Spleen (tissue), 11 donors: ENCODE measurements around the gene INS. TPM values are rescaled to one million over a fixed set of nuclear protein-coding genes. Genes with fewer than 3 reads are reported as not detected.

ENCODE experiments used
- DNase-seq: peaks from one replicate; pipeline ENCODE4 v3.0.0-alpha.2; 2020
- H3K27ac ChIP-seq, 8 donors: fragments of 200-600 bp; sonication (generic) in 7 of 8; 1 replicate in 4 of 8; 2 replicates in 4 of 8; pipeline versions ENCODE4 v1.5.0 to v1.8.0; 2016 to 2021; ENCODE audit warnings: inconsistent platforms in 4 of 8, mild to moderate bottlenecking in 4 of 8, moderate library complexity in 1 of 8
- H3K27me3 ChIP-seq, 7 donors: fragments of 200-600 bp; sonication (generic) in 6 of 7; replicated peaks in 1 of 7; 1 replicate in 4 of 7; 2 replicates in 3 of 7; pipeline versions ENCODE4 v1.5.0 to v1.8.0; 2016 to 2021; ENCODE audit warnings: inconsistent platforms in 3 of 7, mild to moderate bottlenecking in 1 of 7
- H3K36me3 ChIP-seq, 6 donors: fragments of 200-600 bp; sonication (generic) in 5 of 6; 1 replicate in 4 of 6; 2 replicates in 2 of 6; pipeline versions ENCODE4 v1.5.0 to v1.8.0; 2016 to 2021; ENCODE audit warnings: inconsistent platforms in 2 of 6
- H3K4me1 ChIP-seq, 6 donors: fragments of 200-600 bp; sonication (generic) in 5 of 6; 1 replicate in 3 of 6; 2 replicates in 3 of 6; pipeline versions ENCODE4 v1.5.0 to v1.8.0; 2016 to 2021; ENCODE audit warnings: inconsistent platforms in 3 of 6
- H3K4me3 ChIP-seq, 8 donors: fragments of 200-600 bp; sonication (generic) in 7 of 8; 1 replicate in 4 of 8; 2 replicates in 4 of 8; pipeline versions ENCODE4 v1.5.0 to v1.8.0; 2016 to 2021; ENCODE audit warnings: inconsistent platforms in 4 of 8, mild to moderate bottlenecking in 4 of 8, moderate library complexity in 2 of 8
- H3K9me3 ChIP-seq, 8 donors: fragments of 200-600 bp; sonication (generic) in 7 of 8; 1 replicate in 4 of 8; 2 replicates in 4 of 8; pipeline versions ENCODE4 v1.5.0 to v1.8.0; 2016 to 2021; ENCODE audit warnings: inconsistent platforms in 4 of 8
- POLR2A ChIP-seq, 3 donors: fragments of 450-650 bp; IDR thresholded peaks; one replicate each; pipeline ENCODE4 v1.5.1; 2017; ENCODE audit warnings: antibody characterized with exemption in 3 of 3, mild to moderate bottlenecking in 1 of 3
- POLR2AphosphoS5 ChIP-seq, 3 donors: sonication (generic); formaldehyde crosslinking; IDR thresholded peaks; one replicate each; pipeline ENCODE4 v1.5.1; 2017; ENCODE audit warnings: antibody characterized with exemption in 3 of 3
- WGBS, 5 donors: extraction: QIAGEN DNeasy Blood & Tissue Kit in 3 of 5; methylation state at CpG; one replicate each; pipeline versions ENCODE4 v1.1.5 to v1.1.7; 2013 to 2018; 5-methylcytosine and 5-hydroxymethylcytosine counted together
- intact Hi-C: fragments of 100-400 bp; cut with DNase I; formaldehyde crosslinking; loops from one replicate; pipeline ENCODE4 v1.15.0; 2023; ENCODE audit warnings: low total_unique reads
- polyA plus RNA-seq, 3 donors: library from polyadenylated mRNA; stranded (reverse); fragments of 200-250 nt; gene quantifications; one replicate each; pipeline ENCODE4 v1.2.1, GENCODE V29; 2013
- total RNA-seq, 7 donors: library from RNA; depleted of rRNA in 3 of 7; stranded (reverse); fragments of >200 nt in 3 of 7; fragmentation: NEBNext Ultra II Directional in 4 of 7; extraction: Animal tissue kit (Norgen Biotek cat#: 25700) in 4 of 7; gene quantifications; one replicate each; pipeline versions ENCODE4 v1.1.0 to v1.2.1, GENCODE V29; 2016 to 2021
- TF ChIP-seq, protein P1 (sequence below), 11 experiments: fragments of 200-600 bp in 7 of 11; fragments of 450-650 bp in 4 of 11; sonication (generic) in 4 of 11; IDR thresholded peaks in 8 of 11; conservative IDR thresholded peaks in 3 of 11; 1 replicate in 7 of 11; 2 replicates in 4 of 11; pipeline versions ENCODE4 v1.4.0 to v1.8.0; 2016 to 2021; ENCODE audit warnings: antibody characterized with exemption in 11 of 11, inconsistent platforms in 4 of 11, mild to moderate bottlenecking in 1 of 11
- donor health status: healthy with polysubstance abuse.
- donor health status: DM: no; HTN: no; CAD: no; lungs with moderate emphysema.
- donor health status: DM: no; HTN: no; CAD: no.
- donor health status: Bipolar disorder and iron deficiency.
- donor health status: healthy.
- donor health status: DM: no; HTN: no; CAD: no.
- donor health status: DM: yes; HTN: yes; CAD: no.

INS gene
- total and polyA plus RNA-seq, 10 donors = 1.3 to 2.4 (median 1.5) TPM; not detected in 5

DNA sequence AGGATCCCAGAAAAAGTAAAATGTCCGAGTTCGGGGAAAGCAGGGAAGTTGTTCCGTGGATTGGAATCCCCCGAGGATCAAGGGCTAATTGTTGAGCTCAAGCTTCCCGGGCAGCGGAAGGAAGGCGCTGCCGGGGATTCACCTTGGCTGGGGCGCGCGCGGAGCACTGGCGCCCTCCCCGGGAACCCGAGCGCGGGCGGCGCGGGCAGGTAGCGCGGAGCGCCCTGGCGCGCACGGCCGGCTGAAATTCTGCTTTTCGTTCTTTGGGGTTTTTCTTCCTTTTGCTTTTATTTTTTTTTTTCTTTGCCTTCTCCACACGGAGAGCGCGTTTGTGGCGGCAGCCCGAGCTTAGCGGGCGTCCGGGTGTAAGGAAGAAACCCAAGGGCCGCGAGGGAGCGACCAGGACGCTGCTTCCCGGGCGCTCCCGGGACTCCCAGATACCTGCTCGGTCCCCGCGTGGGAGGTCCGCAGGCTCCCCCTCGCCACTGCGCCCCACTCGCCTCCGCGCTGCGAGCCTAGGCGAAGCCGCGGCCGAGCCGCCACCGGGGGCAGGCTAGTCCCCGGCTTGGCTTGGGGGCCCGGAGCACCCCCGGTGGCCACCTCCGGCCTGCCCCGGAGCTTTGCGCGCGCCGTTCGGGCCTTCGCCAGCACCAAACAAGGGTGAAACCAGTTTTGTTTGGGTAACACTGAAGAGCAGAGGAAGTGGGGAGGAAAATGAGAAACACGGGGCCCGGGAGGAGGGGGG, 17.0 kb downstream of the INS start:
- TF ChIP-seq, protein P1, sequence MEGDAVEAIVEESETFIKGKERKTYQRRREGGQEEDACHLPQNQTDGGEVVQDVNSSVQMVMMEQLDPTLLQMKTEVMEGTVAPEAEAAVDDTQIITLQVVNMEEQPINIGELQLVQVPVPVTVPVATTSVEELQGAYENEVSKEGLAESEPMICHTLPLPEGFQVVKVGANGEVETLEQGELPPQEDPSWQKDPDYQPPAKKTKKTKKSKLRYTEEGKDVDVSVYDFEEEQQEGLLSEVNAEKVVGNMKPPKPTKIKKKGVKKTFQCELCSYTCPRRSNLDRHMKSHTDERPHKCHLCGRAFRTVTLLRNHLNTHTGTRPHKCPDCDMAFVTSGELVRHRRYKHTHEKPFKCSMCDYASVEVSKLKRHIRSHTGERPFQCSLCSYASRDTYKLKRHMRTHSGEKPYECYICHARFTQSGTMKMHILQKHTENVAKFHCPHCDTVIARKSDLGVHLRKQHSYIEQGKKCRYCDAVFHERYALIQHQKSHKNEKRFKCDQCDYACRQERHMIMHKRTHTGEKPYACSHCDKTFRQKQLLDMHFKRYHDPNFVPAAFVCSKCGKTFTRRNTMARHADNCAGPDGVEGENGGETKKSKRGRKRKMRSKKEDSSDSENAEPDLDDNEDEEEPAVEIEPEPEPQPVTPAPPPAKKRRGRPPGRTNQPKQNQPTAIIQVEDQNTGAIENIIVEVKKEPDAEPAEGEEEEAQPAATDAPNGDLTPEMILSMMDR (IDR thresholded peaks at IDR 0.05 in 8 of 11, conservative IDR thresholded peaks at IDR 0.05 in 3 of 11) = peak in 1 of 11 experiments; percentile 13
- TF ChIP-seq POLR2AphosphoS5 (IDR thresholded peaks at IDR 0.05) (no peak), POLR2A (IDR thresholded peaks at IDR 0.05) (no peak)
- WGBS, 5 donors = 2 to 8% (median 3%) methylated on average over 62 to 72 of the region's 72 CpGs
- intact Hi-C loops = no loop called here
- Histone ChIP-seq H3K27me3 (peaks cover 9 to 100% (median 95%) of the 10 kb centered on the region in 7 donors), H3K36me3 (no peaks in the 10 kb centered on the region), H3K4me3 (peak overlapping the region in 5 of 8 donors; percentile 2 to 53 (median 13)), H3K9me3 (no peaks in the 10 kb centered on the region), H3K4me1 (peaks cover 4 to 42% (median 30%) of the 10 kb centered on the region in 6 donors), H3K27ac (no peak overlapping the region)
- DNase-seq = no peak

DNA sequence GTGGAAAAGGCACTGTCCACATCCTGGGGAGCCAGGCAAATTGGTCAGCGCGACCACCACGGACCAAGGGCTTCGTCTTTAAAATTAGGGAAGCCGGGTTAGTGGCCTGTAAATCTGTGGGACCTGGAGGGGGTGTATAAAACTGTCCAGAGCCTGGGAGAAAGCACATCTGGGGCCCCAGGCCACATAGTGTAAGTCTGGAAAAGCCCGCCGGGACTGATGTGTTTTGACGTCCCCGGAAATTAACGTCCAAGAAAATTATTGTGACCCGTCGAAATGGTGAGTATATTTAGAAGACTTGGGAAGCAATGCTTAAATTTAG, 17.6 kb downstream of the INS start:
- Histone ChIP-seq H3K36me3 (no peaks in the 10 kb centered on the region), H3K4me1 (peaks cover 4 to 48% (median 36%) of the 10 kb centered on the region in 6 donors), H3K4me3 (peak overlapping the region in 1 of 8 donors; percentile 13), H3K9me3 (no peaks in the 10 kb centered on the region), H3K27me3 (peaks cover 9 to 100% (median 99%) of the 10 kb centered on the region in 7 donors), H3K27ac (no peak overlapping the region)
- no peak for DNase-seq
- 6 to 9% (median 8%) methylated on average over 12 of the region's 12 CpGs for WGBS, 5 donors
- intact Hi-C loops = no loop called here
- TF ChIP-seq POLR2A (IDR thresholded peaks at IDR 0.05) = no peak
- no peak for TF ChIP-seq POLR2AphosphoS5 (IDR thresholded peaks at IDR 0.05)
- TF ChIP-seq, protein P1 (IDR thresholded peaks at IDR 0.05 in 8 of 11, conservative IDR thresholded peaks at IDR 0.05 in 3 of 11) = no peak

DNA sequence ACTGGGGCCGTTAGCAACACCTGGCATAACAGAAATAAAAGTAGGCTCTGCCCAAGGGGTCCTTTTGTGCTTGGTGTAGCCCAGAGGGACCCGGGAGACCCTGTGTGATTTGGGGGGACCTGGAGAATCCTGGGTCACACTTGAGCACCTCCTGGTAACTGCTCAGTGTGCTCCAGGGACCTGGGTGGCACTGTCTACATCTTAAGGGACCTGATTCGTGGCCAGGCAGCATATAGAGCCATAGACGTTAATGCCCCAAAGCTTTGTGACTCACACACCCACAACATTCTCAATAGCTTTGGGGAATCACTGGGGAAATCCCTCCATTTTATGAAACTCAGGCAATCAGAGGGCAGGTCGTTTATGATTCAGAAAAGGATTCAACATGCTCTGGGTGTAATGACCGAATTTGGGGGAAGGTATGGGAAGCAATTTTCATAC, 18.2 kb downstream of the INS start:
- 7 to 18% (median 11%) methylated on average over 6 of the region's 6 CpGs for WGBS, 5 donors
- H3K9me3 ChIP-seq = no peaks in the 10 kb centered on the region

DNA sequence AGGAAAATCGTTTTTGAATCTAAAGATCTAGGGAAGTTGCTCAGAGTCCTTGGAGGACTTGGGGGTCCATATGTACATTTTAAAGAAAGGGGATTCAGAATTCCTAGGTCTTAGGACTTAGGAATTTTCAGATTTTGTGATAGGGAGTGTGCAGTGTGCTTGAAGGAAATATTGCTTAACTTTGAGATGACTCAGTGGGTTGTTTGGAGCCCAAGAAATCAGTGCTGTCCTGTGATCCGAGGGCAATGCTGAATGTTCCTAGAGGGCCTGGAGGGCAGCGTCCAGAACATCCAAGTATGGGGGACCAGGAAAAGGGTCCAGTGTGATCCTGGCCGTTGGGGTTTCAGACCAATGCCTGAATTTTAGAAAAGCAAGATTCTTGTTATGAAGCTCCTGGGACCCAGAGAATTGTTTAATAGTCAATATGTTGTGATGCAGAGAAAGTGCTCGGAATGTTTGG, 18.7 kb downstream of the INS start:
- Histone ChIP-seq H3K27ac (no peak overlapping the region), H3K4me1 (peaks cover 8 to 59% (median 42%) of the 10 kb centered on the region in 6 donors), H3K36me3 (no peaks in the 10 kb centered on the region), H3K27me3 (peaks cover 11 to 100% (median 95%) of the 10 kb centered on the region in 7 donors), H3K4me3 (no peak overlapping the region), H3K9me3 (no peaks in the 10 kb centered on the region)
- intact Hi-C loops = no loop called here
- TF ChIP-seq POLR2AphosphoS5 (IDR thresholded peaks at IDR 0.05) (no peak), POLR2A (IDR thresholded peaks at IDR 0.05) (no peak)
- TF ChIP-seq, protein P1 (IDR thresholded peaks at IDR 0.05 in 8 of 11, conservative IDR thresholded peaks at IDR 0.05 in 3 of 11) = no peak
- DNase-seq = no peak
- WGBS, 5 donors = 12 to 27% (median 21%) methylated on average over 5 of the region's 5 CpGs

More for the DNA sequence above, 18.2 kb downstream of the INS start:
- peaks cover 4 to 54% (median 38%) of the 10 kb centered on the region in 6 donors for H3K4me1 ChIP-seq
- no peak overlapping the region for H3K4me3 ChIP-seq
- TF ChIP-seq POLR2AphosphoS5 (IDR thresholded peaks at IDR 0.05) (no peak), POLR2A (IDR thresholded peaks at IDR 0.05) (no peak)
- TF ChIP-seq, protein P1 (IDR thresholded peaks at IDR 0.05 in 8 of 11, conservative IDR thresholded peaks at IDR 0.05 in 3 of 11) = no peak
- H3K27me3 ChIP-seq = peaks cover 9 to 100% (median 95%) of the 10 kb centered on the region in 7 donors
- H3K27ac ChIP-seq = no peak overlapping the region
- no peaks in the 10 kb centered on the region for H3K36me3 ChIP-seq
- intact Hi-C loops = no loop called here
- no peak for DNase-seq
